ENCODE results near the gene REXO1.

GRCh38 chr19:1863328-1863637 lies 15.0 kb upstream of the REXO1 start, which contains the start of gene KLF16:
- TF ChIP-seq POLR2AphosphoS5 (IDR thresholded peaks at IDR 0.05; ENCODE audit: low read depth, low read length) (peak; percentile 31; the same call in 1 of the 2 replicates), POLR2A (IDR thresholded peaks at IDR 0.05; ENCODE audit: low read depth, low read length) (peak; percentile 44; the same call in 1 of the 2 replicates), TAF1 (IDR thresholded peaks at IDR 0.05; ENCODE audit: low read depth, low read length) (peak; percentile 27; the same call in 1 of the 2 replicates), SPI1 (IDR thresholded peaks at IDR 0.05; ENCODE audit: low read depth, low read length) (no peak), PAX5 (IDR thresholded peaks at IDR 0.05; ENCODE audit: insufficient read depth, low read length, severe bottlenecking) (no peak), POU2F2 (IDR thresholded peaks at IDR 0.05; ENCODE audit: low read depth, low read length) (no peak)

Measured in GM12891 (cell line).